ENCODE data around the gene TMEM183A.
"Not testable (repeated sequence)": the region's sequence is repeated elsewhere in the genome, so short reads cannot be mapped to it uniquely, and the experiment has no call there.

The TMEM183A gene

GRCh38 chr1:203006948-203007871 lies at the start of gene TMEM183A:
Gene TMEM183A (plus strand): TSS chr1:203007374. CDS start chr1:203007466, 92 bp downstream.
- peak; percentile 90 for DNase-seq

- peak; percentile 68 for DNase-seq
Measured at GRCh38 chr1:202957733-202958543, 49.2 kb upstream of the TMEM183A start, which contains the start of gene ADIPOR1. Gene ADIPOR1 (minus strand): TSS chr1:202958312. CDS start chr1:202951070, 7,242 bp downstream.

- DNase-seq = no peak
Measured at GRCh38 chr1:202958544-202959275, 48.5 kb upstream of the TMEM183A start.

- no peak for DNase-seq
Measured at GRCh38 chr1:202959276-202959620, 47.9 kb upstream of the TMEM183A start.

GRCh38 chr1:202961220-202961880 lies 45.8 kb upstream of the TMEM183A start:
- DNase-seq = no peak

- no peak for DNase-seq
Measured at GRCh38 chr1:202964791-202965410, 42.3 kb upstream of the TMEM183A start.

GRCh38 chr1:202965422-202965821 lies 41.8 kb upstream of the TMEM183A start:
- DNase-seq = no peak

GRCh38 chr1:202966006-202966898 lies 40.9 kb upstream of the TMEM183A start:
- no peak for DNase-seq

GRCh38 chr1:202967684-202968281 lies 39.4 kb upstream of the TMEM183A start:
- DNase-seq = no peak

- DNase-seq = no peak
Measured at GRCh38 chr1:202968351-202968750, 38.8 kb upstream of the TMEM183A start.

- peak; percentile 34 for DNase-seq
Measured at GRCh38 chr1:202968895-202969295, 38.3 kb upstream of the TMEM183A start.

- DNase-seq = no peak
Measured at GRCh38 chr1:202972046-202972445, 35.1 kb upstream of the TMEM183A start.

GRCh38 chr1:202974856-202975255 lies 32.3 kb upstream of the TMEM183A start:
- DNase-seq = no peak

GRCh38 chr1:202976633-202977032 lies 30.5 kb upstream of the TMEM183A start:
- DNase-seq = no peak

- DNase-seq = no peak
Measured at GRCh38 chr1:202979459-202979858, 27.7 kb upstream of the TMEM183A start.

GRCh38 chr1:202981939-202982338 lies 25.2 kb upstream of the TMEM183A start:
- DNase-seq = no peak

GRCh38 chr1:202982715-202983430 lies 24.3 kb upstream of the TMEM183A start:
- DNase-seq = no peak

- not testable (repeated sequence) for DNase-seq
Measured at GRCh38 chr1:202986120-202986519, 21.1 kb upstream of the TMEM183A start.

- no peak for DNase-seq
Measured at GRCh38 chr1:202987255-202987654, 19.9 kb upstream of the TMEM183A start.
